CD4-positive, alpha-beta T cell (primary cell): Measurements from ENCODE around the gene TMPRSS11D. TPM values are rescaled to one million over a fixed set of nuclear protein-coding genes. Genes with fewer than 3 reads are reported as not detected.

Experiments
- ATAC-seq: fragments of 200-7000 bp; cut with Tn5 transposase; one replicate; pipeline ENCODE4 v1.10.0; 2022; ENCODE audit warnings: mild to moderate bottlenecking; ENCODE audit not compliant: poor library complexity
- CTCF ChIA-PET: fragments of 350-600 bp; sonication (Branson Sonifier 250); formaldehyde crosslinking; loops from one replicate; lab custom pipeline; 2021; ENCODE audit warnings: antibody characterized with exemption, inconsistent platforms; lab: Charles Lee
- POLR2A ChIA-PET: fragments of 350-600 bp; sonication (Branson Sonifier 250); formaldehyde crosslinking; loops from one replicate; lab custom pipeline; 2021; ENCODE audit warnings: antibody characterized with exemption, inconsistent platforms; lab: Charles Lee
- DNase-seq, 14 experiments: peaks; one replicate each; pipeline ENCODE4 v3.0.0-alpha.2; 2013 to 2020; ENCODE audit warnings: mixed read lengths in 2 of 14
- H3K27ac ChIP-seq, 2 donors: one replicate each; pipeline versions ENCODE4 v1.5.1 to v1.7.0; 2013; ENCODE audit warnings: low read length in 2 of 2, low read depth in 1 of 2, mild to moderate bottlenecking in 1 of 2
- H3K27me3 ChIP-seq, 2 experiments: 1 replicate in 1 of 2; 2 replicates in 1 of 2; pipeline versions ENCODE4 v1.6.1 to v1.7.0; 2013; ENCODE audit warnings: low read length in 2 of 2, control low read depth in 1 of 2, mild to moderate bottlenecking in 1 of 2, moderate library complexity in 1 of 2; ENCODE audit not compliant: insufficient read depth in 2 of 2, control insufficient read depth in 1 of 2
- H3K36me3 ChIP-seq: one replicate; pipeline ENCODE4 v1.6.1; 2013; ENCODE audit warnings: low read length, control low read depth; ENCODE audit not compliant: insufficient read depth
- H3K4me1 ChIP-seq: one replicate; pipeline ENCODE4 v1.6.1; 2013; ENCODE audit warnings: low read length, control low read depth; ENCODE audit not compliant: insufficient read depth
- H3K4me3 ChIP-seq: one replicate; pipeline ENCODE4 v1.5.1; 2013; ENCODE audit warnings: mild to moderate bottlenecking, low read length, moderate library complexity
- H3K9me3 ChIP-seq, 2 experiments: 1 replicate in 1 of 2; 2 replicates in 1 of 2; pipeline versions ENCODE4 v1.6.1 to v1.7.0; 2013; ENCODE audit warnings: low read length in 2 of 2, mild to moderate bottlenecking in 2 of 2, control low read depth in 1 of 2, moderate library complexity in 1 of 2; ENCODE audit not compliant: control insufficient read depth in 1 of 2, insufficient read depth in 1 of 2
- H3K27ac Mint-ChIP-seq: one replicate; pipeline ENCODE4 v1.8.0; 2020; ENCODE audit warnings: mixed read lengths
- H3K27me3 Mint-ChIP-seq: one replicate; pipeline ENCODE4 v1.8.0; 2021; ENCODE audit warnings: mixed read lengths
- H3K36me3 Mint-ChIP-seq: one replicate; pipeline ENCODE4 v1.8.0; 2021; ENCODE audit warnings: low read depth, mixed read lengths
- H3K4me1 Mint-ChIP-seq: one replicate; pipeline ENCODE4 v1.8.0; 2021; ENCODE audit warnings: low read depth, mixed read lengths
- H3K4me3 Mint-ChIP-seq: one replicate; pipeline ENCODE4 v1.8.0; 2020; ENCODE audit warnings: mild to moderate bottlenecking, mixed read lengths
- H3K9me3 Mint-ChIP-seq: one replicate; pipeline ENCODE4 v1.8.0; 2020; ENCODE audit warnings: mixed read lengths
- intact Hi-C, 2 experiments: fragments of 100-400 bp; cut with DNase I in 1 of 2; cut with micrococcal nuclease in 1 of 2; formaldehyde crosslinking; loops; one replicate each; pipeline versions ENCODE4 v1.15.1 to v1.9.0; 2023 to 2025; cut with DNase I, micrococcal nuclease
- polyA plus RNA-seq, 2 donors: library from polyadenylated mRNA; unstranded; fragments of 120-200 nt; gene quantifications; one replicate each; pipeline ENCODE4 v1.2.1, GENCODE V29; 2013
- total RNA-seq, 174 experiments: library from RNA in 2 of 174; stranded (reverse) in 2 of 174; gene quantifications; one replicate each; pipeline ENCODE4 v1.2.3 and lab custom pipeline; 2021 to 2026
- TF ChIP-seq, protein P1 (sequence below): fragments of 200-600 bp; IDR thresholded peaks from one replicate; pipeline ENCODE4 v1.8.0; 2022; ENCODE audit warnings: antibody characterized with exemption, mild to moderate bottlenecking

The TMPRSS11D gene
- total RNA-seq, result not detected
- polyA plus RNA-seq (2013, experiment 1 of 2), result not detected
- polyA plus RNA-seq (2013, experiment 2 of 2), result 0.20 TPM
- 0 to 0.11 (median 0) reads per million in 172 experiments for total RNA-seq (lab: John Stamatoyannopoulos, UW)

DNA sequence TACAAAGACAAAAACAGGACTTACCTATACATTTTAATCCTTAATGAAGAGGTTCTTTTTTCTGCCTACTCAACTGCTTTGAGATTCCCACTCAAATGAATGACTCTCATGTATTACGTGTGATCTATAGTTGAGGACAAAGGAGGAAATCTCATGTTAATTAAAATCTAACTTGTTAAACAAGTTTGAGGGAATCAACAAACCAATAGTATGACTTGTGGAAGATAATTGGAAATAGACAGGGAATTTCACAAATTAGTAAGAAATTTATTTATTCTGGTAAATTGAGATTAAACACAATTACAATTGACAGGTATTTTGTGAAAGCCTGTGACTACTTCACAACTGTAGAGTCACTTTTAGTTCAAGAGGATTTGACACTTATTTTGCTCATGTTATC, at the start of gene TMPRSS11D:
Gene TMPRSS11D, minus strand, starts transcription at position 101 of the 400 bp plus-strand sequence. Its CDS starts 69 bp downstream, at position 32.
- H3K36me3 Mint-ChIP-seq, result no peaks in the 10 kb centered on the region
- no peak within 1 kb of the TSS for H3K4me3 ChIP-seq
- ATAC-seq (no peak), DNase-seq (no peak)
- no peaks in the 10 kb centered on the region for H3K4me1 ChIP-seq
- H3K27me3 ChIP-seq, result no peaks in the 10 kb centered on the region
- intact Hi-C loops, result no loop called here
- peaks cover 2% of the 10 kb centered on the region for H3K9me3 Mint-ChIP-seq
- TF ChIP-seq, protein P1, sequence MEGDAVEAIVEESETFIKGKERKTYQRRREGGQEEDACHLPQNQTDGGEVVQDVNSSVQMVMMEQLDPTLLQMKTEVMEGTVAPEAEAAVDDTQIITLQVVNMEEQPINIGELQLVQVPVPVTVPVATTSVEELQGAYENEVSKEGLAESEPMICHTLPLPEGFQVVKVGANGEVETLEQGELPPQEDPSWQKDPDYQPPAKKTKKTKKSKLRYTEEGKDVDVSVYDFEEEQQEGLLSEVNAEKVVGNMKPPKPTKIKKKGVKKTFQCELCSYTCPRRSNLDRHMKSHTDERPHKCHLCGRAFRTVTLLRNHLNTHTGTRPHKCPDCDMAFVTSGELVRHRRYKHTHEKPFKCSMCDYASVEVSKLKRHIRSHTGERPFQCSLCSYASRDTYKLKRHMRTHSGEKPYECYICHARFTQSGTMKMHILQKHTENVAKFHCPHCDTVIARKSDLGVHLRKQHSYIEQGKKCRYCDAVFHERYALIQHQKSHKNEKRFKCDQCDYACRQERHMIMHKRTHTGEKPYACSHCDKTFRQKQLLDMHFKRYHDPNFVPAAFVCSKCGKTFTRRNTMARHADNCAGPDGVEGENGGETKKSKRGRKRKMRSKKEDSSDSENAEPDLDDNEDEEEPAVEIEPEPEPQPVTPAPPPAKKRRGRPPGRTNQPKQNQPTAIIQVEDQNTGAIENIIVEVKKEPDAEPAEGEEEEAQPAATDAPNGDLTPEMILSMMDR, result no peak
- no peaks in the 10 kb centered on the region for H3K36me3 ChIP-seq
- ChIA-PET POLR2A (no interaction called here), CTCF (no interaction called here)
- H3K9me3 ChIP-seq, result no peaks in the 10 kb centered on the region
- no peak within 1 kb of the TSS for H3K27ac Mint-ChIP-seq
- H3K4me3 Mint-ChIP-seq, result no peak within 1 kb of the TSS
- no peak within 1 kb of the TSS for H3K27ac ChIP-seq
- H3K4me1 Mint-ChIP-seq, result no peaks in the 10 kb centered on the region
- H3K27me3 Mint-ChIP-seq, result no peaks in the 10 kb centered on the region

GRCh38 chr4:67933038-67933437, 49.2 kb upstream of the TMPRSS11D start:
- Mint-ChIP-seq H3K4me1 (no peaks in the 10 kb centered on the region), H3K9me3 (no peaks in the 10 kb centered on the region), H3K27ac (no peak overlapping the region), H3K36me3 (no peaks in the 10 kb centered on the region), H3K4me3 (no peak overlapping the region), H3K27me3 (no peaks in the 10 kb centered on the region)
- DNase-seq (no peak), ATAC-seq (no peak)
- Histone ChIP-seq H3K4me3 (no peak overlapping the region), H3K4me1 (no peaks in the 10 kb centered on the region), H3K36me3 (no peaks in the 10 kb centered on the region), H3K9me3 (no peaks in the 10 kb centered on the region), H3K27me3 (no peaks in the 10 kb centered on the region), H3K27ac (no peak overlapping the region)
- TF ChIP-seq, protein P1, result no peak
- ChIA-PET POLR2A (no interaction called here), CTCF (no interaction called here)
- intact Hi-C loops, result no loop called here

DNA sequence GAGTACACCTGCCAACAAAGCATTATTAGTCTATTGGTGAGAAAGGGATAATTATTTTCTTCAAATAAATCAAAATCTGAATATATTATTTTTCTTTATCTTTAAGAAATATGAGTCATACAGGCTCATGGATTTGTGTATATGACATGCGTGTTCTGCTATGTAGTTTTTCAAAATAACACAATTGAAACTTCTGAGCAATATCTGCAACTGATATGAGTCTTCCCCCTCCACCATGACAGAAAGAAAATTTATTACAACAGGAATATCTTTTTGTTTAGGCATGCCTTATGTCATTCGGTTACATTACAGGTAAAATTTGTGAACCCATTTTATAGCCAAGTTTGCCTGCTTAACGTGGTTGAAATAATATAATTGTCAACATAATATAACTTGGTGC, 47.5 kb upstream of the TMPRSS11D start:
- H3K4me3 Mint-ChIP-seq, result no peak overlapping the region
- H3K27ac ChIP-seq, result no peak overlapping the region
- no peaks in the 10 kb centered on the region for H3K36me3 Mint-ChIP-seq
- CTCF ChIA-PET, result no interaction called here
- no peak overlapping the region for H3K27ac Mint-ChIP-seq
- TF ChIP-seq, protein P1, result no peak
- H3K4me1 ChIP-seq, result no peaks in the 10 kb centered on the region
- intact Hi-C loops, result no loop called here
- ATAC-seq (no peak), DNase-seq (no peak)
- H3K9me3 Mint-ChIP-seq, result no peaks in the 10 kb centered on the region
- peaks cover 0 to 10% of the 10 kb centered on the region in 2 experiments for H3K9me3 ChIP-seq
- POLR2A ChIA-PET, result no interaction called here
- no peaks in the 10 kb centered on the region for H3K27me3 Mint-ChIP-seq
- no peaks in the 10 kb centered on the region for H3K27me3 ChIP-seq
- H3K4me3 ChIP-seq, result no peak overlapping the region
- no peaks in the 10 kb centered on the region for H3K4me1 Mint-ChIP-seq
- H3K36me3 ChIP-seq, result no peaks in the 10 kb centered on the region
